Uterus (tissue), 4 donors: ENCODE measurements around the gene ZDHHC12. TPM values are rescaled to one million over a fixed set of nuclear protein-coding genes. Genes with fewer than 3 reads are reported as not detected.

Source experiments
- DNase-seq, 2 donors: peaks; one replicate each; pipeline ENCODE4 v3.0.0-alpha.2; 2019 to 2020
- H3K27ac ChIP-seq, 2 donors: fragments of 200-600 bp; sonication (generic); 1 replicate in 1 of 2; 2 replicates in 1 of 2; pipeline ENCODE4 v1.5.1; 2016 to 2018
- H3K27me3 ChIP-seq, 2 donors: fragments of 200-600 bp; sonication (generic); one replicate each; pipeline ENCODE4 v1.5.1; 2018 to 2019; ENCODE audit warnings: control low read depth in 1 of 2
- H3K36me3 ChIP-seq, 2 donors: fragments of 200-600 bp; sonication (generic); one replicate each; pipeline ENCODE4 v1.5.1; 2019; ENCODE audit warnings: control low read depth in 1 of 2
- H3K4me1 ChIP-seq, 2 donors: fragments of 200-600 bp; sonication (generic); one replicate each; pipeline ENCODE4 v1.5.1; 2018 to 2019; ENCODE audit warnings: control low read depth in 1 of 2
- H3K4me3 ChIP-seq, 2 donors: fragments of 200-600 bp; sonication (generic); 1 replicate in 1 of 2; 2 replicates in 1 of 2; pipeline ENCODE4 v1.5.1; 2018 to 2019; ENCODE audit warnings: mild to moderate bottlenecking in 1 of 2
- H3K9me3 ChIP-seq, 2 donors: fragments of 200-600 bp; sonication (generic); one replicate each; pipeline ENCODE4 v1.5.1; 2019; ENCODE audit warnings: control low read depth in 1 of 2
- POLR2A ChIP-seq, 2 donors: fragments of 450-650 bp; IDR thresholded peaks; one replicate each; pipeline ENCODE4 v1.6.1; 2016; ENCODE audit warnings: antibody characterized with exemption in 2 of 2, mild to moderate bottlenecking in 1 of 2, moderate library complexity in 1 of 2
- intact Hi-C: fragments of 100-400 bp; cut with DNase I; formaldehyde crosslinking; loops from one replicate; pipeline ENCODE4 v1.15.1; 2023; ENCODE audit warnings: low total_unique reads
- total RNA-seq, 4 donors: library from RNA; depleted of rRNA in 3 of 4; stranded (reverse); fragments of >200 nt in 3 of 4; gene quantifications; one replicate each; pipeline versions ENCODE4 v1.1.0 to v1.2.4, GENCODE V29; 2014 to 2023
- TF ChIP-seq, protein P1 (sequence below), 4 experiments: fragments of 200-600 bp in 2 of 4; fragments of 450-650 bp in 2 of 4; sonication (generic) in 2 of 4; IDR thresholded peaks; one replicate each; pipeline ENCODE4 v1.5.1; 2016 to 2019; ENCODE audit warnings: antibody characterized with exemption in 4 of 4, mild to moderate bottlenecking in 2 of 4, moderate library complexity in 1 of 4
- donor health status: DM: yes; HTN: yes; CAD: no.

The ZDHHC12 gene
- total RNA-seq, 4 donors from 2014 or later: 0.59 to 11.7 (median 6.5) TPM

DNA sequence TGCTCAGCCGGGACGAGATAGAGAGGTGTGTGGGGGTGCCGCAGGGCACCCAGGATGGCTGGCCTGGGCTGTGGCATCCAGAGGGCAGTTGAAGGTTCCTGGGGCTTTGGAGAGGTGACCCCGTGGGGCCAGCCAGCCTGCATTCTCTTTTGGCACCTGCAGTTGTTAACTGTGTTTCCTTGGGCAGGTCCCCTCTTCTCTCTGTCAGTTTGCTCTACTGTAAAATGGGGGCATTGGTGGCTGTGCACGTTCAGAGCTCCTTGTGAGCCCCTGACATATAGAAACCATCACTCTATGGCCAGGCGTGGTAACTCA, 8.5 kb downstream of the ZDHHC12 start:
- no peak for TF ChIP-seq POLR2A (IDR thresholded peaks at IDR 0.05)
- TF ChIP-seq, protein P1, sequence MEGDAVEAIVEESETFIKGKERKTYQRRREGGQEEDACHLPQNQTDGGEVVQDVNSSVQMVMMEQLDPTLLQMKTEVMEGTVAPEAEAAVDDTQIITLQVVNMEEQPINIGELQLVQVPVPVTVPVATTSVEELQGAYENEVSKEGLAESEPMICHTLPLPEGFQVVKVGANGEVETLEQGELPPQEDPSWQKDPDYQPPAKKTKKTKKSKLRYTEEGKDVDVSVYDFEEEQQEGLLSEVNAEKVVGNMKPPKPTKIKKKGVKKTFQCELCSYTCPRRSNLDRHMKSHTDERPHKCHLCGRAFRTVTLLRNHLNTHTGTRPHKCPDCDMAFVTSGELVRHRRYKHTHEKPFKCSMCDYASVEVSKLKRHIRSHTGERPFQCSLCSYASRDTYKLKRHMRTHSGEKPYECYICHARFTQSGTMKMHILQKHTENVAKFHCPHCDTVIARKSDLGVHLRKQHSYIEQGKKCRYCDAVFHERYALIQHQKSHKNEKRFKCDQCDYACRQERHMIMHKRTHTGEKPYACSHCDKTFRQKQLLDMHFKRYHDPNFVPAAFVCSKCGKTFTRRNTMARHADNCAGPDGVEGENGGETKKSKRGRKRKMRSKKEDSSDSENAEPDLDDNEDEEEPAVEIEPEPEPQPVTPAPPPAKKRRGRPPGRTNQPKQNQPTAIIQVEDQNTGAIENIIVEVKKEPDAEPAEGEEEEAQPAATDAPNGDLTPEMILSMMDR (IDR thresholded peaks at IDR 0.05): no peak
- intact Hi-C loops: no loop called here
- H3K4me1 ChIP-seq: no peaks in the 10 kb centered on the region
- H3K27me3 ChIP-seq: no peaks in the 10 kb centered on the region
- no peak overlapping the region for H3K4me3 ChIP-seq
- no peaks in the 10 kb centered on the region for H3K36me3 ChIP-seq
- DNase-seq: no peak
- H3K27ac ChIP-seq: no peak overlapping the region
- H3K9me3 ChIP-seq: no peaks in the 10 kb centered on the region

DNA sequence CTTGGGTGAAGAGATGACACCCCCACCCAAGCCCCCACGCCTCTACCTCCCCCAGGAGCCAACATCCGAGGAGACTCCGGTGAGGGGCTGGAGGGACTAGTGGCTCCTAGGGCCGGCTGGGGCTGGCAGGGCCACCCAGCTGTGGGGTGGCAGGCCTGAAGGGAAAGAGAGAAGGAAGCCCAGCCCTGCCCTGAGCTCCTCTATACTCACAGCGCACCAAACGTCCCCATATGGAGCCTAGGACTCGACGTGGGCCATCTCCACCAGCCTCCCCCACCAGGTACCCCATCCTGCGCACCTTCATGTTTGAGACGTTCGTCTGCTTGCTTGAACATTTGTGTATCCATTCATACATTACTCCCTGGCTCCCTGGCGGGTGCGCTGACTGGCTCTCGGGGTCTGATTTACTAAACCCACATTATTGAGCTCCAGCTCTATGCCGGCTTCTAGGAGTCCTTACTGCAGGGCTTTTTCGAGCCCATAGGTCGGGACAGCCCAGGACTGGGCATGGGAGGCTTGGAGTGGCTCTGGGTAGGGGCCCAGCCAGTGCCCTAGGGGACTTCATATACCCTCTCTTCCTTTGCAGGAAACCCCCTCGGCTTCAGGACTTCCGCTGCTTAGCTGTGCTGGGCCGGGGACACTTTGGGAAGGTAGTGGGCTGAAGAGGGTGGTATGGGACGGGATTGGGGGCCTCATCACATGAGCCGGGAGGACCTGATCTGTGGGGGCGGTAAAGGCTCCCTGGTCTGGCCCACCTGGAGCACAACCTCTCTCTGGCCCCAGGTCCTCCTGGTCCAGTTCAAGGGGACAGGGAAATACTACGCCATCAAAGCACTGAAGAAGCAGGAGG, 9.1 kb downstream of the ZDHHC12 start:
- no peak for DNase-seq
- Histone ChIP-seq H3K36me3 (no peaks in the 10 kb centered on the region), H3K4me3 (no peak overlapping the region), H3K4me1 (no peaks in the 10 kb centered on the region), H3K27me3 (no peaks in the 10 kb centered on the region), H3K9me3 (no peaks in the 10 kb centered on the region), H3K27ac (no peak overlapping the region)
- TF ChIP-seq POLR2A (IDR thresholded peaks at IDR 0.05): no peak
- TF ChIP-seq, protein P1 (IDR thresholded peaks at IDR 0.05): no peak
- intact Hi-C loops: no loop called here

DNA sequence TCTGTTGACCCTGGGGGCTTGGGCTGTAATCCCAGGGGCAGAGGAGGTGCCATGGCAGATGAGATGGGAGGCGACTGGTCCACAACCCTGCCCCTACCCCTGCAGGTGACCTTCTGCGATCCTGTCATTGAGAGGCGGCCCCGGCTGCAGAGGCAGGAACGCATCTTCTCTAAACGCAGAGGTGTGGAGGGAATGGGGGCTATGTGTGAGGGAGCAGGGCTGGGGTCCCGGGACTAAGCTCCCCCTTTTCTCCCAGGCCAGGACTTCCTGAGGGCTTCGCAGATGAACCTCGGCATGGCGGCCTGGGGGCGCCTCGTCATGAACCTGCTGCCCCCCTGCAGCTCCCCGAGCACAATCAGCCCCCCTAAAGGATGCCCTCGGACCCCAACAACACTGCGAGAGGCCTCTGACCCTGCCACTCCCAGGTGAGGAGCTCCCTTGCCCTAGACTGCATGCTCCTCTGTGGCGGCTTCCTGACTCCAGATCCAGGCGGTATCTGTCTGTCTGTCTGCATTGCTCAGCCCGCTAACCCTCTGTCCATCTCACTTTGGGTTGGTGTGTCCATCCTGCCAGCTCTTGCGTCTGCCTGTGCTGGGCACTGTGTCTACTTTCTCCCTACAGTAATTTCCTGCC, 9.9 kb downstream of the ZDHHC12 start:
- H3K4me1 ChIP-seq: no peaks in the 10 kb centered on the region
- H3K9me3 ChIP-seq: no peaks in the 10 kb centered on the region
- no peaks in the 10 kb centered on the region for H3K27me3 ChIP-seq
- intact Hi-C loops: no loop called here
- no peaks in the 10 kb centered on the region for H3K36me3 ChIP-seq
- TF ChIP-seq, protein P1 (IDR thresholded peaks at IDR 0.05): no peak
- no peak for TF ChIP-seq POLR2A (IDR thresholded peaks at IDR 0.05)
- H3K27ac ChIP-seq: no peak overlapping the region
- DNase-seq: no peak
- no peak overlapping the region for H3K4me3 ChIP-seq

DNA sequence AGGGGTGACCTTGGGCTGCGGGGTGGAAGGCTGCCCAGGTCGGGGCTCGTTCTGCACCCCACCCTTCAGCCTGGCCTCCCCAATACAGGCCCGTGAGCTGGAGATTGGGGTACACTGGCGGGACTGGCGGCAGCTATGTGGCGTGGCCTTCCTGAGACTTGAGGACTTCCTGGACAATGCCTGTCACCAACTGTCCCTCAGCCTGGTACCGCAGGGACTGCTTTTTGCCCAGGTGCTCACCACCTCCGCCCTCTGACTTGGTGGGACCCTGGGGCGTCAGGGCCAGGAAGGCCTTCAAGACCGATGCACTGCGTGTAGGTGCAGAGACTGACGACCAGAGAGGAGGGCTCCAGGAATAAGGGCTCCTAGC, 10.5 kb downstream of the ZDHHC12 start:
- H3K27me3 ChIP-seq: no peaks in the 10 kb centered on the region
- H3K4me3 ChIP-seq: no peak overlapping the region
- no peak overlapping the region for H3K27ac ChIP-seq
- H3K36me3 ChIP-seq: no peaks in the 10 kb centered on the region
- no peaks in the 10 kb centered on the region for H3K4me1 ChIP-seq
- intact Hi-C loops: no loop called here
- DNase-seq: no peak
- no peaks in the 10 kb centered on the region for H3K9me3 ChIP-seq
- TF ChIP-seq POLR2A (IDR thresholded peaks at IDR 0.05): no peak
- TF ChIP-seq, protein P1 (IDR thresholded peaks at IDR 0.05): no peak
